ENCODE data around the gene ASPA. TPM values are rescaled to one million over a fixed set of nuclear protein-coding genes. Genes with fewer than 3 reads are reported as not detected.

Gene ASPA
- total RNA-seq, 1 donor from 2014 or later: not detected

DNA sequence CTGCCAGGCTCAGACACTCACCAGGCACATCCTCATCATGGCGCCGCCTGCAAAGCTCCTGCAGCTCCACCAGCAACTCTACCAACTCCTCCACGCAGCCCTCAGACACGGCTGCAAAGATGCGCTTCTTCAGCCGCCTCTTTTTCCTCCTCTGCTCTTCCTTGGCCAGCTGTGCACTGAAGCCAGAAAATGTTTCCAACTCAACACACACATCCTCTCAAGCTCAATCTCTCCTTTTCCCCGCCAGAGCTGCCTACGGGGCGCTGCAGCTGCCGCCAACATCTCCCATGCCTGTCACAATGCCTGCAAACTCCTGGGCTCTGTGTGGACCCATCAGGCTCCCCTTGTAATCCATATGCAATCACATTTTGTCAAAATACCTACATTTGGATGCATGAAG is 67.7 kb downstream of the ASPA start:
- Mint-ChIP-seq H3K27me3 (ENCODE audit: low read depth, unreplicated experiment) (peaks cover 26% of the 10 kb centered on the region), H3K36me3 (ENCODE audit: low read depth, unreplicated experiment) (no peaks in the 10 kb centered on the region), H3K9me3 (ENCODE audit: unreplicated experiment) (peaks cover 8% of the 10 kb centered on the region), H3K4me3 (ENCODE audit: unreplicated experiment) (no peak overlapping the region), H3K4me1 (ENCODE audit: low read depth, unreplicated experiment) (no peaks in the 10 kb centered on the region), H3K27ac (ENCODE audit: unreplicated experiment) (no peak overlapping the region)
- no peak for FAIRE-seq
- no peaks in the 10 kb centered on the region for H3K4me1 ChIP-seq (ENCODE audit: insufficient read depth, low read length)
- H4K20me1 ChIP-seq (ENCODE audit: insufficient read depth, low read length): no peaks in the 10 kb centered on the region
- TF ChIP-seq EZH2 (IDR thresholded peaks at IDR 0.05; ENCODE audit: insufficient read depth, low read length): no peak
- TF ChIP-seq, protein P1, sequence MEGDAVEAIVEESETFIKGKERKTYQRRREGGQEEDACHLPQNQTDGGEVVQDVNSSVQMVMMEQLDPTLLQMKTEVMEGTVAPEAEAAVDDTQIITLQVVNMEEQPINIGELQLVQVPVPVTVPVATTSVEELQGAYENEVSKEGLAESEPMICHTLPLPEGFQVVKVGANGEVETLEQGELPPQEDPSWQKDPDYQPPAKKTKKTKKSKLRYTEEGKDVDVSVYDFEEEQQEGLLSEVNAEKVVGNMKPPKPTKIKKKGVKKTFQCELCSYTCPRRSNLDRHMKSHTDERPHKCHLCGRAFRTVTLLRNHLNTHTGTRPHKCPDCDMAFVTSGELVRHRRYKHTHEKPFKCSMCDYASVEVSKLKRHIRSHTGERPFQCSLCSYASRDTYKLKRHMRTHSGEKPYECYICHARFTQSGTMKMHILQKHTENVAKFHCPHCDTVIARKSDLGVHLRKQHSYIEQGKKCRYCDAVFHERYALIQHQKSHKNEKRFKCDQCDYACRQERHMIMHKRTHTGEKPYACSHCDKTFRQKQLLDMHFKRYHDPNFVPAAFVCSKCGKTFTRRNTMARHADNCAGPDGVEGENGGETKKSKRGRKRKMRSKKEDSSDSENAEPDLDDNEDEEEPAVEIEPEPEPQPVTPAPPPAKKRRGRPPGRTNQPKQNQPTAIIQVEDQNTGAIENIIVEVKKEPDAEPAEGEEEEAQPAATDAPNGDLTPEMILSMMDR (IDR thresholded peaks at IDR 0.05; ENCODE audit: insufficient read depth, low read depth, low read length): no peak
- H3K79me2 ChIP-seq (ENCODE audit: insufficient read depth, low read length): no peaks in the 10 kb centered on the region
- no peak overlapping the region for H3K9ac ChIP-seq (ENCODE audit: low read length)
- H3K4me2 ChIP-seq (ENCODE audit: low read length): no peak overlapping the region
- H3K27me3 ChIP-seq (ENCODE audit: insufficient read depth, low read length): peaks cover 5% of the 10 kb centered on the region
- H3K27ac ChIP-seq (ENCODE audit: low read depth, low read length): no peak overlapping the region
- H3K36me3 ChIP-seq (ENCODE audit: insufficient read depth, low read length): no peaks in the 10 kb centered on the region
- H3K4me3 ChIP-seq (ENCODE audit: insufficient read depth, low read depth, low read length): no peak overlapping the region
- no peak overlapping the region for H2AFZ ChIP-seq (ENCODE audit: low read depth, low read length)
- H3K9me3 ChIP-seq (ENCODE audit: insufficient read depth, low read depth, low read length): no peaks in the 10 kb centered on the region
- DNase-seq (ENCODE audit: low read depth): no peak

DNA sequence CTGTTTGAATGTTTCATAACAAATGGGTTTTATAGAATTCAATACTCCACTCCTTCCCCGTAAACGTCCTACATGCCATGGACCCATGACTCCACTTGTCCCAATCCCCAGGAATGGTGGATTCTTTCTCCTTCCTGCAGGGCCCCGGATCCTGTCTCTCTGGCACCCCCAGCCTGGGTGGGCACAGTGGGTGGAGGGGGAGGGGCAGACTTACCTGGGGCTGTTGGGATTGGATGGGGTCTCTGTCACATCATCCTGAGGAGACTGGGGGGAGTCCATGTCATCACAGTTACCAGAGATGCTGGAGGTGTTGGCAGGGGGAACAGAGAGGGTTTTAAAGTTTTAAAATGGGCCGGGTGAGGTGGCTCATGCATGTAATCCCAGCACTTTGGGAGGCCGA is 68.6 kb downstream of the ASPA start:
- no peak overlapping the region for H3K4me2 ChIP-seq (ENCODE audit: low read length)
- no peak overlapping the region for H3K9ac ChIP-seq (ENCODE audit: low read length)
- no peaks in the 10 kb centered on the region for H3K4me1 Mint-ChIP-seq (ENCODE audit: low read depth, unreplicated experiment)
- no peak for FAIRE-seq
- no peak overlapping the region for H3K27ac Mint-ChIP-seq (ENCODE audit: unreplicated experiment)
- no peak for TF ChIP-seq EZH2 (IDR thresholded peaks at IDR 0.05; ENCODE audit: insufficient read depth, low read length)
- TF ChIP-seq, protein P1 (IDR thresholded peaks at IDR 0.05; ENCODE audit: insufficient read depth, low read depth, low read length): no peak
- H4K20me1 ChIP-seq (ENCODE audit: insufficient read depth, low read length): no peaks in the 10 kb centered on the region
- H3K79me2 ChIP-seq (ENCODE audit: insufficient read depth, low read length): no peaks in the 10 kb centered on the region
- no peaks in the 10 kb centered on the region for H3K4me1 ChIP-seq (ENCODE audit: insufficient read depth, low read length)
- no peak overlapping the region for H3K4me3 ChIP-seq (ENCODE audit: insufficient read depth, low read depth, low read length)
- no peaks in the 10 kb centered on the region for H3K36me3 Mint-ChIP-seq (ENCODE audit: low read depth, unreplicated experiment)
- H3K36me3 ChIP-seq (ENCODE audit: insufficient read depth, low read length): no peaks in the 10 kb centered on the region
- peaks cover 8% of the 10 kb centered on the region for H3K9me3 Mint-ChIP-seq (ENCODE audit: unreplicated experiment)
- no peak overlapping the region for H3K4me3 Mint-ChIP-seq (ENCODE audit: unreplicated experiment)
- H3K27me3 Mint-ChIP-seq (ENCODE audit: low read depth, unreplicated experiment): peaks cover 30% of the 10 kb centered on the region
- no peak for DNase-seq (ENCODE audit: low read depth)
- H3K9me3 ChIP-seq (ENCODE audit: insufficient read depth, low read depth, low read length): no peaks in the 10 kb centered on the region
- H2AFZ ChIP-seq (ENCODE audit: low read depth, low read length): no peak overlapping the region
- peaks cover 5% of the 10 kb centered on the region for H3K27me3 ChIP-seq (ENCODE audit: insufficient read depth, low read length)
- H3K27ac ChIP-seq (ENCODE audit: low read depth, low read length): no peak overlapping the region

DNA sequence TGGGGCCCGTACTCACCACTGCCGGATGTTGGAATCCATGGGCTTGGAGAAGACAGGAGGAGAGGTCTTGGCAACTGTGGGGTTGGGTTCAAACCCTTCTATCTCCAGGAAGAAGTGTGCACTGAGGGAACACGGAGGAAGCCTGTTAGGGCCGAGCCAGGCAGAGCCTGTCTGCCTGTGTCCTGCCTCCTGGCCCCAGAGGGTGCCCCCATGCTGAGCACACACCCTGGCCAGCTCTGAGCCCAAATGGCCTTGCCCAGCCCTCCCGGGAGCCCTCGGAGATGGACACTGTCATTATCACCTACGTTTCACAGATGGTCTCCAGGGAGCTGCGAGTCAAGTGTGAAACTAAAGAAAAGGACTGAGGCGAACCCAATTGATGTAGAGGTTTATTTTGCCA is 69.4 kb downstream of the ASPA start:
- no peak overlapping the region for H3K9ac ChIP-seq (ENCODE audit: low read length)
- H3K9me3 ChIP-seq (ENCODE audit: insufficient read depth, low read depth, low read length): no peaks in the 10 kb centered on the region
- H3K4me3 ChIP-seq (ENCODE audit: insufficient read depth, low read depth, low read length): no peak overlapping the region
- Mint-ChIP-seq H3K36me3 (ENCODE audit: low read depth, unreplicated experiment) (no peaks in the 10 kb centered on the region), H3K27me3 (ENCODE audit: low read depth, unreplicated experiment) (peaks cover 28% of the 10 kb centered on the region), H3K27ac (ENCODE audit: unreplicated experiment) (no peak overlapping the region), H3K4me1 (ENCODE audit: low read depth, unreplicated experiment) (no peaks in the 10 kb centered on the region), H3K4me3 (ENCODE audit: unreplicated experiment) (no peak overlapping the region), H3K9me3 (ENCODE audit: unreplicated experiment) (peaks cover 12% of the 10 kb centered on the region)
- H3K27me3 ChIP-seq (ENCODE audit: insufficient read depth, low read length): peaks cover 5% of the 10 kb centered on the region
- TF ChIP-seq, protein P1 (IDR thresholded peaks at IDR 0.05; ENCODE audit: insufficient read depth, low read depth, low read length): no peak
- TF ChIP-seq EZH2 (IDR thresholded peaks at IDR 0.05; ENCODE audit: insufficient read depth, low read length): no peak
- no peak overlapping the region for H3K27ac ChIP-seq (ENCODE audit: low read depth, low read length)
- no peak for DNase-seq (ENCODE audit: low read depth)
- no peak overlapping the region for H3K4me2 ChIP-seq (ENCODE audit: low read length)
- no peak for FAIRE-seq
- H4K20me1 ChIP-seq (ENCODE audit: insufficient read depth, low read length): no peaks in the 10 kb centered on the region
- H3K79me2 ChIP-seq (ENCODE audit: insufficient read depth, low read length): no peaks in the 10 kb centered on the region
- H3K4me1 ChIP-seq (ENCODE audit: insufficient read depth, low read length): no peaks in the 10 kb centered on the region
- no peak overlapping the region for H2AFZ ChIP-seq (ENCODE audit: low read depth, low read length)
- H3K36me3 ChIP-seq (ENCODE audit: insufficient read depth, low read length): no peaks in the 10 kb centered on the region
